GM18505 (cell line): ENCODE results near the gene NEK9.

Source experiments
- ATAC-seq: cut with Tn5 transposase; IDR thresholded peaks from one replicate; pipeline ENCODE4 v1.9.1; 2021; ENCODE audit not compliant: unreplicated experiment
- POLR2A ChIP-seq: IDR thresholded peaks from 4 replicates; pipeline ENCODE4 v1.6.1; 2011; ENCODE audit warnings: borderline replicate concordance; ENCODE audit not compliant: insufficient read depth, insufficient read length; ENCODE audit errors: extremely low read depth

Gene NEK9

DNA sequence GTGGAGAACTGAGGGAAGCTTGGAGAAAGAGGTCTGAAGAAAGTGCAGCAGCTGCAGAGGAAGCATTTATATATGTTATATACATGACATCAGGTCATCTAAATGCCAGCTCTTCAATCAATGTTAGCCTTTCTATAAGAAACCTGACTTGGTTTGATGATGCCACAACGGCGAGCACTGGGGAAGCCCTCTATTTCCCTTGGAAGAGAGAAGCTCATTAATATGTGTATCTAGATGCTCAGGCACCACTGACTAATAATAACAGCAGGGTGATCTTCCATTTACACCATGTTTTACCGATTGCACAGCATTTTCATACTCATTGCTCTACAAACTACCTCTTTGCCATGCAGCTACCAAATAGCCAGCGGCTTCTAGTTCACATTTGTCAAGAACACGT, 63.8 kb downstream of the NEK9 start:
- no peak for ATAC-seq
- TF ChIP-seq POLR2A = no peak

DNA sequence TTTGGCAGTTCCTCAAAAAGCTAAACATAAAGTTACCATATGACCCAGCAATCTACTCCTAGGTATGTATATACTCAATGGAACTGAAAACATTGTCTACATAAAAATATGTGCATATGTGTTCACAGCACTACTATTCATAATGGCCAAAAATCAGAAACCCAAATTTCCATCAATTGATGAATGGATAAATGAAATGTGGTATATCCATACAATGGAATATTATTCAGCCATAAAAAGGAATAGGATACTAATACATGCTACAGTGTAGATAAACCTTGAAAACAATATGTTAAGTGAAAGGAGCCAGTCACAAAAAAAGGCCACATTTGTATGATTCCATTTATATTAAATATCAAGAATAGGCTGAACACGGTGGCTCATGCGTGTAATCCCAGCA, 66.4 kb downstream of the NEK9 start:
- no peak for TF ChIP-seq POLR2A
- no peak for ATAC-seq

DNA sequence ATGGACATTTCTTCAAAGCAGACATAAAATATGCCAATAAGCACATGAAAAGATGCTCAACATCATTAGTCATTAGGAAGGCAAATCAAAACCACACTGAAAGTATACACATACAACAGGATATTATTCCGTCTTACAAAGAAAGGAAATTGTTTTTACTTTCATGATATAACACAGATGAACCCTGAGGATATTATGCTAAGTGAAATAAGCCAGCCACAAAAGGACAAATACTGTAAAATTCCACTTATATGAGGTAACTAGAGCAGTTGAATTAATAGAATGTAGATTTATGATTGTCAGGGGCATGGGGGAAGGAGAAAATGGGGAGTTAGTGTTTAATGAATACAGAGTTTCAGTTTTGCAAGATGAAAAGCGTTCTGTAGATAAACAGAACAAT, 67.2 kb downstream of the NEK9 start:
- TF ChIP-seq POLR2A = no peak
- ATAC-seq = no peak

DNA sequence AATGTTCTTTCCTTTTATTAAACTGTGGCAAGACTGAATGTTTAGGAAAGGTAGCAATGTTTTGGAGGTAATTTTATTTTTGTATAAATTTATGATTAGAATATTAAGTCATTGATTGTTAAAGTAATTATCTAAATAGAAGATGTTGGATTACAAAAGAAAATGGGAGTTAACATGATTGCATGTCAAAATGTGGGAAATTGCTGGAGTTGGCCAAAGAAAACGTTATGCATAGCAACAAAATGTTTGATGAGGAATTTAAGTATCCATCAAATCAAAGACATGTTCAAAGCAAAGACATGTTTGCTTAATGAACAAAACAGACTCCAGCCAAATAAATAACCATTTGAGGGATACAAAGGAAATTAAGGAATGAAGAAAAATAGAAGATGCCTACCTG, 72.4 kb downstream of the NEK9 start:
- TF ChIP-seq POLR2A = no peak
- ATAC-seq = no peak

DNA sequence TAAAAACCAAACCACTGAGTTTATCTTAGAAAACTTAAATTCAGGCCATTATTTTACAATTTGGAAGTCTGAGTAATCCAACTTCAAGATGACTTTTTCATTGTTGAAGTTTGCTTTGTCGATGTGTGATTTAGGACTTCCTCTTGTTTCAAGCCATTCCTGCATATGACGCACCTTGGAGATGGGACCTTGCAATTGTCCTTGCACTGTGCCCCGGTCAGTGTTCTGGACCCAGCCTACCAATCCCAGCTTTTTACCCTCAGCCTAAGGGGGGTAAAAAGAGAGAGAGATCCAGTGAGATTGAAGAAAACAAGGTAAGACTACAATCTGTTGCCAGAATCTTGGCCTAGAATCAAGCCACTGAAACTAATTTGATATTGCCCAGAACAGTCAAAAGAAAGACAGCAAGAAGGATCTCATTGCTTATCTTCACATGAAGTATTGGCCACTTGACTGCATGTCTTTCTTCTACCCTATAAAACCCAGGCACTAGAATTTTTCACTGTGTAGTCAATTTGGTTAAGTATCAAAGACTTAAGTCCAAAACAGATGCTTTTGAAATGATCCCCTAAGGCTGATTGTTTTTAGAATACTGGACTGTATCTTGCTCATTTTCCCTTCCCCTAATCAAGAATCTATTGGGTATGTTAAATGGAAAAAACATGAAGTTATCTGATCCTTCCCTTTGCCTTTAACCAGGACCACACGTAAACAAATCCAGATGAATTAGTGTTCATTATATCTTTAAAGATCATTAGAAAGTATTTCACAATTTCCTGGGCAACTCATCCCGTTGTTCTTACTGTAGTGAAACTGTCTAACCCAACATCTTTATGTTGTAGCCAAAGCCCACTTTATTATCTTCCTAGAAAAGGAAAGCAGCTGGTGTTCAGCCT, 73.2 kb downstream of the NEK9 start:
- TF ChIP-seq POLR2A = no peak
- ATAC-seq = no peak

DNA sequence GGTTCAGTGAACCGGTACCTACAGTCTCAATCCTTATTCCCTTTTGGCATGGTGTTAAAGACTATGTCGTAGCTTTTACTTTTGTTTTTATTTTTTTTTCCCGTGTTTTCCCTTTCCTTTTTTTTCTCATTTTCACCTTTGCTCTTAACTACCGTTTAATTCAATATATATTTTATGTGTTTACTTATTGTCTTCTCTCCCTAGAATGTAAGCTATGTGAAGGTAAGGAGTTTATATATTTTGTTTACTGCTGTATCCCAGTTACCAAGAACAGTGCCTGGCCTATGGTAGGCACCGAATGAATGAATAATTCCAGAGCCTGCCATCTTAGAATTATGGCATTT, 75.3 kb downstream of the NEK9 start:
- peak; percentile 3 for ATAC-seq
- no peak for TF ChIP-seq POLR2A

DNA sequence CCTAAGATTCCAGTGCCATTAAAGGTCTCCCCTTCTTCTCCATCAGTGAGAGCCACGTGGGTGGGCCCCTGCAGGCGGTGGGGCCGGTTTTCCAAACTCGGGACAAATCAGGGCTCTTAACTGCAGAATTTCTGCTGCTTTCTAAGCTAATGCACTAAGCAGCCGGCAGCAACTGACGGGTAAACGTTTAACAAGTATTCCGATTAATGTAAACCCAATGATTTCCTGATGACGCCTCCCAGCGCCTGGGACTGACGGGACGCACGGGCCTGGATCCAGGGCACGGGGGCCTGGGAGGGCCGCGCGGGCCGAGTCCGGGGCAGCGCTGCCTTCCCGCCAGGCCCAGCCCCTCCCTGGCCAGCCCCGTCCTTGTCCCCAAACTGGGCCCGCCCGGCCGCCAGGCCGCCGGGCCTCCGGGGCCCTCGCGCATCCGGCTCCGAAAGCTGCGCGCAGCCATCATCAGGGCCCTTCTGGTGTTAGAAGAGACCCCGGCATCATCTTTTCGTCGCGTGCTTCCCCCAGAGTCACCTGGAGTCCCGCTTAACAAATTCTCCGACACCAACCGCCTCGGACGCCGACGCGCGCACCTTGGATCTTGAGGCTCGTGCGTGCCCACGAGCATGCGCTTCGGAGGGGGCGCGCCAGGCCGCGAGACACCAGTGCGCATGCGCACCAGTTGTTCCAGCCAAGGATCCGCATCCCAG, 75.8 kb downstream of the NEK9 start, which contains the start of gene MLH3:
Gene MLH3 (minus strand): TSS at position 616 of the 704 bp plus-strand sequence. CDS start 1,812 bp downstream, outside the sequence.
- peak; percentile 75 for TF ChIP-seq POLR2A
- ATAC-seq = peak; percentile 68

DNA sequence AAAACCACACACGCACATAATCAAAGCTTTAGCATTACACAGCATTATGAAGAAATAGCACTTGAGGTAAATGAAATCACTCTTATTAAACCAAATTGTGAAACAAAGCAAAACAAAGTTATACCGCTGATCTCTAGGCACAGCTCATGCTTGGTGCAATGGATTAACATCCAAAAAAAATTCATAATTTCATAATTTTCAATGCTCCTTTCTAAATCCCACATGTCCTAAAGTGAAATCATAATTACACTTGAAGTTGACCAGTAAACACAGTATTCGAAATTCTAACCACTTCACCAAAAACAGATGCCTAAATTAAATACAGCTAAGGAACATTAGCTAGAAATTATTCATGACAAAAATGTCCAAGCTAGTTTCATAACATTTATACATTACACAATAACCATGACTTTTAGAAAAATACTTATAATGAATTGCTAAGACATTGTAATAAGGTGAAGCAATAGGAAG, 77.1 kb downstream of the NEK9 start:
- no peak for TF ChIP-seq POLR2A
- no peak for ATAC-seq

DNA sequence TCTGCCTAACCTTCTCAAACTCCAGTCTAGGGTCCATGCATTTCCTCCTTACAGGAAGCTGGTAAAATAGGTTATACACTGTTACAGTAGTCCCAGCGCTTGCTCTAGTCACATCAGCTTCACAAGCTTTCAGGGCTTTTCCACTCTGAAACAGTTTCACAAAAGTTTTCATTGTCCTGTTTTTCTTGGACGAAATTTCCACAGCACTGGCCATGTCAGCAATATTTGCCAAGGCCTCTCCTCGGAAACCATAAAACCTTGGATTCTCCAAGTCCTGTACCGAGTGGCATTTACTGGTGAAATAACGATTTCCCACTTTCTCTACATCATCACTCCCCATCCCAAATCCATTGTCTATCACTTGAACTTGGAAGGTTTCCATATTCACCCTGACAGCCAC, 77.7 kb downstream of the NEK9 start:
- TF ChIP-seq POLR2A = no peak

DNA sequence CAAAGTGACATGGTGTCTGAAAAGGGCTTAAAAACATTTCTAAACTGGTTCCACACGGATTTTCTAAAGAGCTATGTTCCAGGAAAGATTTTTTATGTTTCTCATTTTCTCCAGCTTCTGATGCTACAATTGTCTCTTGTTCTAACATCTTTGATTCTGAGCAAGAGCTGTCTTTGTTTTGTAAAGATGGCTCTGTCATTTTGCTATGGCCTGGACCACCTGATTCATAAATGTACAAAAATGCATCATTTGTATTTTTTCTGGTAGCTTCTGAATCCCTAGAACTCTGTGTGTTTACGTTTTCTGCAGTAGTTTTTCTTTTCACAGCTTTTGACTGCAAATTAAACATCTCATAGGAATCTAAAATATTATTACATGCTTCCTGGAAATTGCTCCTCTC, 78.7 kb downstream of the NEK9 start:
- ATAC-seq = no peak
- TF ChIP-seq POLR2A = no peak

More for the DNA sequence above, 77.7 kb downstream of the NEK9 start:
- ATAC-seq = no peak

DNA sequence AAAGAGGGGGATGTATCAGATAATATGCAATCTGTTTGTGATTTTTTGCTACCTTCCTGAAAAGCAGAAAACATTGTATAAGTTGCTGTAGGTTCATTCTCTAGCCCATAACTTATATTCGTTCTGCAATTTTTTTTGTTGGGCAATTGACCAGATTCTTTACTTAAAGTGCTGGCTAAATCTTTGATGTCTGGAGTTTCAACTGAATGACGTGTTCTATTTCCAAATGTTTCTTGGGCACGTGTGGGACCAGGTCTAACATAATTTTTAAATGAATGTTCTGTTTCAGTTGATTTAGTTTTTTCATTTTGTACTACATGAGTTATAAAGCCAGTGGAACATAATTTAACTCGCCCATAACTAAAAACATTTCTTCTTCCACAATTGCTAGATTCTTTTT, 79.3 kb downstream of the NEK9 start:
- no peak for TF ChIP-seq POLR2A
- ATAC-seq = no peak

DNA sequence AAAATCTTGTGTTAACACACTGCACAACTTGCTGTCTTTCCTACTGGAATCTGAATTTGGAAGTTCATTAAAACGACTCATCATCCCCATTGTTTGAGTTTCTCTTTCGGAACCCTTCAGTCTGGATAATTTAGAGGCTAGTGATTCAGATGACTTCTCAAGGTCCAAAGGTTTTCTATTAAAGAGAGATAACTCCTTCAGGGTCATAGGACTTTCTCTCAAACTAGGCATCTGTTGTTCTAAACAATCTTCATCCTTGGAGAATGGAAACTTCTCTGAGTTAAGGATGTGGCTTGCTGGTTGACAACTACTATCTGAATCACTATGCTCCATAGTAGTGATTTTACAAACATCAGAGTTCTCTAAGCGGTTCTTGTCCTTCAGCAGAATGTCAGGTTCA, 79.9 kb downstream of the NEK9 start:
- TF ChIP-seq POLR2A = no peak
- ATAC-seq = no peak

DNA sequence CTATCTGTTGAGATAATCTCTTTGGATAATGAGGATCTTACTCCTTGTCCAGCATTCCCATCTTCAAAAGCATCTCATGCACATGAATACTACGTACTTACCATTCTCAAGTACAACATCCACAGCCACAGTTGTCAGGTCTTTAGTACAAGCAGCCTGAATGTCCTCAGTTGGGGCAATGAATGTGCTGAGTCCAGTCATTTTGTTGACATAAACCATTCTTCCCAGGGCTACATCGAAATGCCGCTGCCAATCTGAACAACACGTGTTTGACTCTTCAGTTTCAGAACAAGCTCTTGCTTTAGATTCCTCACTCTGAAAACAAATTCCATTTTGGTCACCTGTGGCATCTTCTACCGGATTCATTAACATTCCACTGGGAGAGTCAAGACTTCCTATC, 80.6 kb downstream of the NEK9 start:
- ATAC-seq = no peak
- TF ChIP-seq POLR2A = no peak

DNA sequence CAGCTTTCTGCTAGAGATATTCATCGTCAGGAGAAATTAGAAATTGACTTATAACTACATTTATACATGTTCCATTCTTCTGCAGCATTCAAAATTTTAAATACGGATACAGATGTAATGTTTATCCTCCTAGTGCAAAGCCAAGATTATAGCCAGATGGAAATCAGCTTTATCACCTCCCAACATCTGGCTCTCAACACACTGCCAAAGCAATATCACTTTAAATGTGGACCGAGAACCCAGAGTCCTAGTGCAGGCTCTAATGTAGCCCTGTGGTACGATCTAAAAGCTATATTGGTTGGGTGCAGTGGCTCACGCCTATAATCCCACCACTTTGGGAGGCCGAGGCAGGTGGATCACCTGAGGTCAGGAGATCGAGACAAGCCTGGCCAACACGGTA, 82.1 kb downstream of the NEK9 start:
- no peak for TF ChIP-seq POLR2A
- ATAC-seq = no peak
